HG02678 (cell line): ENCODE results near the gene WDR62.

Experiments
- ATAC-seq: cut with Tn5 transposase; IDR thresholded peaks from one replicate; pipeline ENCODE4 v1.9.1; 2021; ENCODE audit warnings: mild to moderate bottlenecking, moderate library complexity; ENCODE audit not compliant: unreplicated experiment

Gene WDR62

GRCh38 chr19:36054733-36055686 lies at the start of gene WDR62:
Gene WDR62, plus strand, starts transcription at chr19:36054897. Its CDS starts 75 bp downstream, at chr19:36054972.
- ATAC-seq, result peak; percentile 76

GRCh38 chr19:36006955-36007354 lies 47.7 kb upstream of the WDR62 start:
- no peak for ATAC-seq

- ATAC-seq, result no peak
Observed at GRCh38 chr19:36008336-36008978, 46.2 kb upstream of the WDR62 start, which contains the start of gene SYNE4. Gene SYNE4, minus strand, starts transcription at chr19:36008813. Its CDS starts 132 bp downstream, at chr19:36008681.

GRCh38 chr19:36009220-36009619 lies 45.5 kb upstream of the WDR62 start:
- no peak for ATAC-seq

GRCh38 chr19:36009633-36010379 lies 44.9 kb upstream of the WDR62 start:
- no peak for ATAC-seq

GRCh38 chr19:36010402-36010801 lies 44.3 kb upstream of the WDR62 start:
- no peak for ATAC-seq

GRCh38 chr19:36013280-36014011 lies 41.3 kb upstream of the WDR62 start:
- no peak for ATAC-seq

- peak; percentile 97 for ATAC-seq
Observed at GRCh38 chr19:36014012-36014924, 40.4 kb upstream of the WDR62 start, which contains the start of gene ALKBH6. Gene ALKBH6, minus strand, starts transcription at chr19:36014213. Its CDS starts 816 bp downstream, at chr19:36013397.

GRCh38 chr19:36019061-36019670 lies 35.5 kb upstream of the WDR62 start:
- no peak for ATAC-seq

GRCh38 chr19:36023432-36023831 lies 31.3 kb upstream of the WDR62 start:
- ATAC-seq, result no peak

- no peak for ATAC-seq
Observed at GRCh38 chr19:36025541-36025940, 29.2 kb upstream of the WDR62 start.

- ATAC-seq, result no peak
Observed at GRCh38 chr19:36026091-36026876, 28.4 kb upstream of the WDR62 start.

- no peak for ATAC-seq
Observed at GRCh38 chr19:36027696-36028095, 27.0 kb upstream of the WDR62 start.

GRCh38 chr19:36028313-36029041 lies 26.2 kb upstream of the WDR62 start:
- ATAC-seq, result no peak

- no peak for ATAC-seq
Observed at GRCh38 chr19:36030264-36031148, 24.2 kb upstream of the WDR62 start.

GRCh38 chr19:36031308-36031707 lies 23.4 kb upstream of the WDR62 start:
- ATAC-seq, result no peak
